Measurements from ENCODE around the gene SEMA3D.

DNA sequence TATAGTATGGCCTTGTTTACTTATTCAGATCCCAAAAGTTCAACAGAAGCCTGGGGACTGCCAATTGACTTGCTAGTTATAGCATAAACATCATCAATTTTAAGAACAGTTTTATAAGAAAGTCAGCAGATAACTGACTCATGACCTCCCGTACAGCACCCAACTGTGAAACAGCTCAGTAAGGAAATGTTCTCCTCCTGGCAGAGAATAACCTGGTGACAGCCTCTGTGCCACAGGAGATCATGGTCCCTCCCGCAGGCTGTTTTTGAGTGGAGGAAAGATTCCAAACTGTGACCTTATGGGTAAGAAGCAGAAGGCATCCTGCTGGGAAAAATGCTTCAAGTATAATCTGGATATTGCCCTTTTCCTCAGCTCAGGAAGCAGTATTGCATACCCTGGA is 182.5 kb downstream of the SEMA3D start:
- TF ChIP-seq, protein P1, sequence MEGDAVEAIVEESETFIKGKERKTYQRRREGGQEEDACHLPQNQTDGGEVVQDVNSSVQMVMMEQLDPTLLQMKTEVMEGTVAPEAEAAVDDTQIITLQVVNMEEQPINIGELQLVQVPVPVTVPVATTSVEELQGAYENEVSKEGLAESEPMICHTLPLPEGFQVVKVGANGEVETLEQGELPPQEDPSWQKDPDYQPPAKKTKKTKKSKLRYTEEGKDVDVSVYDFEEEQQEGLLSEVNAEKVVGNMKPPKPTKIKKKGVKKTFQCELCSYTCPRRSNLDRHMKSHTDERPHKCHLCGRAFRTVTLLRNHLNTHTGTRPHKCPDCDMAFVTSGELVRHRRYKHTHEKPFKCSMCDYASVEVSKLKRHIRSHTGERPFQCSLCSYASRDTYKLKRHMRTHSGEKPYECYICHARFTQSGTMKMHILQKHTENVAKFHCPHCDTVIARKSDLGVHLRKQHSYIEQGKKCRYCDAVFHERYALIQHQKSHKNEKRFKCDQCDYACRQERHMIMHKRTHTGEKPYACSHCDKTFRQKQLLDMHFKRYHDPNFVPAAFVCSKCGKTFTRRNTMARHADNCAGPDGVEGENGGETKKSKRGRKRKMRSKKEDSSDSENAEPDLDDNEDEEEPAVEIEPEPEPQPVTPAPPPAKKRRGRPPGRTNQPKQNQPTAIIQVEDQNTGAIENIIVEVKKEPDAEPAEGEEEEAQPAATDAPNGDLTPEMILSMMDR (conservative IDR thresholded peaks at IDR 0.05), result no peak
- TF ChIP-seq EZH2 (IDR thresholded peaks at IDR 0.05; ENCODE audit: low read depth), result no peak
